NCI-H82 (cell line): ENCODE data around the gene OR4F16.
"Not testable (repeated sequence)": the region's sequence is repeated elsewhere in the genome, so short reads cannot be mapped to it uniquely, and the experiment has no call there.

Experiments
- DNase-seq: peaks from one replicate; lab custom pipeline; 2025; lab: John Stamatoyannopoulos, UW

OR4F16 gene, protein sequence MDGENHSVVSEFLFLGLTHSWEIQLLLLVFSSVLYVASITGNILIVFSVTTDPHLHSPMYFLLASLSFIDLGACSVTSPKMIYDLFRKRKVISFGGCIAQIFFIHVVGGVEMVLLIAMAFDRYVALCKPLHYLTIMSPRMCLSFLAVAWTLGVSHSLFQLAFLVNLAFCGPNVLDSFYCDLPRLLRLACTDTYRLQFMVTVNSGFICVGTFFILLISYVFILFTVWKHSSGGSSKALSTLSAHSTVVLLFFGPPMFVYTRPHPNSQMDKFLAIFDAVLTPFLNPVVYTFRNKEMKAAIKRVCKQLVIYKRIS

GRCh38 chr1:686554-686953 lies at the start of gene OR4F16:
Gene OR4F16 (minus strand): TSS chr1:686654. CDS start chr1:686654, 0 bp downstream.
- not testable (repeated sequence) for DNase-seq

DNA sequence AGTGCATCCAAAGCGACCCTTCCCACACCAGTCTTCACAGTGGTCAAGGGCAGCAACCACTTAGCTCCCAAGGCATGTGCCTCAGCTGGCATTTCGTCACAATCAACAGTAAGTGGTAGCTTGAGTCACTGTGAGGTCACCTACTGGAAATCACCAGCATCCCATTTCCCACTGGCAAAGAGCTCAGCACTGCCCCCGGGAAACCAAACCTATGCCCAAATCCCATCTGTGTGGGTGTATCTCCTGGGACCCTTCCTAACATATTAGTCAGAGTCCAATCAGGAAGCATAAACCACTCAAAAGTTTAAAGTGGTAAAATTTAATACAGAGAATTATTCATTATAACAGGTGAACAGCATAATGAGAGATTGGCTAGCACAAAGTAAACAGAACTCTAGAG lies 47.2 kb upstream of the OR4F16 start:
- not testable (repeated sequence) for DNase-seq

DNA sequence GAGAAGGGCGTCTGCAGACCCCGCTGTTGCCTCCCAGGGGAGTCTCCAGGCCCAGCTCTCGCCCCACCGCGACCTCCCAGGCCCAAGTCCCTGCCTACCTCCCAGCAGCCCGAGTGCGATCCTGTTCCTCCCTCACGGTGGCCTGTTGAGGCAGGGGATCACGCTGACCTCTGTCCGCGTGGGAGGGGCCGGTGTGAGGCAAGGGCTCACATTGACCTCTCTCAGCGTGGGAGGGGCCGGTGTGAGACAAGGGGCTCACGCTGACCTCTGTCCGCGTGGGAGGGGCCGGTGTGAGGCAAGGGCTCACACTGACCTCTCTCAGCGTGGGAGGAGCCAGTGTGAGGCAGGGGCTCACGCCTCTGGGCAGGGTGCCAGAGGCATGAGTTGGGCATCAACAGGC lies 40.6 kb upstream of the OR4F16 start:
- not testable (repeated sequence) for DNase-seq
